ENCODE measurements around the gene DNM2.

DNM2 gene

DNA sequence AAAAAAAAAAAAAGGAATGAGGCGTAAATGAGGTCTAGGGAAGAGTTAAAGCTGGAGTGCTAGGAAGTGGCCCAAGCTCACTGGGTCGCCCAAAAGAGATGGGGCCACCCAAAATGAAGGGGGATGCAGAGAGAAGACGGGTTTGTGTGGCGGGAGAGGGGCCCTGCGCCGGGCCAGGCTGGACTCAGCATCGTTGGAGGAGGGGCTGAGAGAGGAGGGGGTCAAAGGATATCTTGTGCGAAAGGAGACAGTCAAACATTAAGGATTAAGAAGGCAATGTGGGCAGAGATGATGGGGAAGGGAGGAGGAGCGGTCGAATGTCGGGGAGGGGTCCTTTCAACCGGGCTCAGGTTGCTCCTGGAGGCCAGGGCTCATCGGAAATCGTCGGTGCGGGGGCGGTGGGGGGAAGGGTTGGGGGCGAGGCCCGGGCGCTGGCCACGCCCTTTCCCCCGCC lies 152.6 kb downstream of the DNM2 start:
- no peak for DNase-seq (ENCODE audit: low spot score)
- ChIA-PET CTCF (interaction anchor here (0.5 to 1.1 kb wide), 11 partner anchors 20 to 165 kb away, joined by 3 to 7 read pairs (median 4); partner anchors contain the start of gene YIPF2), POLR2A (ENCODE audit: low non-redundant PET) (interaction anchor here (0.5 to 0.6 kb wide), 2 partner anchors 57 to 65 kb away, joined by 3 to 5 read pairs; no protein-coding TSS in a partner anchor)
- TF ChIP-seq, protein P1, sequence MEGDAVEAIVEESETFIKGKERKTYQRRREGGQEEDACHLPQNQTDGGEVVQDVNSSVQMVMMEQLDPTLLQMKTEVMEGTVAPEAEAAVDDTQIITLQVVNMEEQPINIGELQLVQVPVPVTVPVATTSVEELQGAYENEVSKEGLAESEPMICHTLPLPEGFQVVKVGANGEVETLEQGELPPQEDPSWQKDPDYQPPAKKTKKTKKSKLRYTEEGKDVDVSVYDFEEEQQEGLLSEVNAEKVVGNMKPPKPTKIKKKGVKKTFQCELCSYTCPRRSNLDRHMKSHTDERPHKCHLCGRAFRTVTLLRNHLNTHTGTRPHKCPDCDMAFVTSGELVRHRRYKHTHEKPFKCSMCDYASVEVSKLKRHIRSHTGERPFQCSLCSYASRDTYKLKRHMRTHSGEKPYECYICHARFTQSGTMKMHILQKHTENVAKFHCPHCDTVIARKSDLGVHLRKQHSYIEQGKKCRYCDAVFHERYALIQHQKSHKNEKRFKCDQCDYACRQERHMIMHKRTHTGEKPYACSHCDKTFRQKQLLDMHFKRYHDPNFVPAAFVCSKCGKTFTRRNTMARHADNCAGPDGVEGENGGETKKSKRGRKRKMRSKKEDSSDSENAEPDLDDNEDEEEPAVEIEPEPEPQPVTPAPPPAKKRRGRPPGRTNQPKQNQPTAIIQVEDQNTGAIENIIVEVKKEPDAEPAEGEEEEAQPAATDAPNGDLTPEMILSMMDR (conservative IDR thresholded peaks at IDR 0.05; ENCODE audit: low read depth), result no peak
- peak overlapping the region; percentile 87 for H3K27ac ChIP-seq

DNA sequence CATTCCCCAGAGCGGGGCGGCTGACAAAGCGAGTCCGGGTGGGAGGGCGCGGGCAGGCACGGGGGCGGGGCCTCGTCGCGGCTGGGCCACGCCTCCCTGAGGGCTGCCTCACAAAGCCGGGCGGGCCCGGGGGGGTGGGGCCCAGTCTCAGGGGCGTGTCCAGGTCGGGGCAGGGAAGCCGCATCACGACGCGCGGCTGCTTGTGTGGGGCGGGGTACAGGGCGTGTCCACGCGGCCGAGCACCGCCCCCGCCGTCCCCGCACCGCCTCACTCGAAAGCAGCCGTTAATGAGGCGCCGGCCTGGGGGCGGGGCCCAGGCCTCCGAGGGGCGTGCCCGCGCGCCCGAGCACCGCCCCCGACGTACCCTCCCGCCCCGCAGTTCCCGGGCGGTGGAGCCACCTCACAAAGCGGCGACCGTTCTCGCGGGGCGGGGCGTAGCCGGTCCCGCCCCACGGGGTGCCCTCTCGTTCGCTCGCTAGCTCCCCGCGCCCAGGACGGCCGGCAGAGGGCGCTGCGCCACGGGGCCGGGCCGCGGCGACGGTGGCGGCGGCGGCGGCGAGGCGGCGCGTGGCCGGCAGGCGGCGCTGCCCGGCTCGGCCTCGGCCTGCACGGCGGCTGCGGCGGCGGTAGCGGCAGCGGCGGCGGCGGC lies 153.2 kb downstream of the DNM2 start, which contains the start of gene CARM1:
Gene CARM1 (plus strand): TSS at position 599 of the 649 bp plus-strand sequence. CDS start 150 bp downstream, outside the sequence.
- ChIA-PET CTCF (interaction anchor here (0.5 to 1.1 kb wide), 11 partner anchors 20 to 165 kb away, joined by 3 to 7 read pairs (median 4); partner anchors contain the start of gene YIPF2), POLR2A (ENCODE audit: low non-redundant PET) (interaction anchor here (0.5 to 0.6 kb wide), 2 partner anchors 57 to 65 kb away, joined by 3 to 5 read pairs; no protein-coding TSS in a partner anchor)
- TF ChIP-seq, protein P1 (conservative IDR thresholded peaks at IDR 0.05; ENCODE audit: low read depth), result peak; percentile 86

DNA sequence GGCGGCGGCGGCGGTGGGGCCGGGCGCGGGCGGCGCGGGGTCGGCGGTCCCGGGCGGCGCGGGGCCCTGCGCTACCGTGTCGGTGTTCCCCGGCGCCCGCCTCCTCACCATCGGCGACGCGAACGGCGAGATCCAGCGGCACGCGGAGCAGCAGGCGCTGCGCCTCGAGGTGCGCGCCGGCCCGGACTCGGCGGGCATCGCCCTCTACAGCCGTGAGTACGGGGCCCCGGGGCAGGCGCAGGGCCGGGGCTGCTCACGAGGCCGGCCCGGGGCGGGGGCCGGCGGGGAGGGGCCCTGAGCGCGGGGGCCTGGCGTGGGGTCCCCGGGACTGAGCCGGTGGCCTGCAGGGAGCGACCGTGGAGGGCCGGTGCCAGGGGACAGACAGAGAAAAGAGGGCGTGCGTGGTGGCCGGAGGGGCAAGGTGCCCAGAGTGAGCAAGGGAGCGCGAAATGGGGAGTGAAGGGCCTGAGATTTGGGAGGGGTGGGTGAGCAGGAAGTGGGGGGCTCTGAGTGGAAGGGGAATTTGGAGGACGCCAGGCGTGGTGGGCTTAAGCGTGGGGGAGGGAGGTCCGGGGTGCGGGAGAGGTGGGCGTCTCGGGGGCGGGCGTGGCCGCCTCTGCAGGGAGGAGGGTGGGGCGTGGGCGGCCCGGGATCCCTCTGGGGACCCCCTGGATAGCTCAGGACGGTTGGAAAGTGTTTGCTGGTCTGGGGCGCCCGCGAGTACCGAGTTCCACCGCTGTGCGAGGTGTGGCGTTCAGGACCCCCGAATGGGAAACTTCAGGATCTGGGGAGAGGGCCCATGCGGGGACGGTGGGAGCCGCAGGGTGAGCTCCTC lies 154.0 kb downstream of the DNM2 start:
- ChIA-PET POLR2A (ENCODE audit: low non-redundant PET) (no interaction called here), CTCF (interaction anchor here (0.6 to 2.0 kb wide), 9 partner anchors 8 to 606 kb away, joined by 3 to 10 read pairs (median 3); no protein-coding TSS in a partner anchor)
- TF ChIP-seq, protein P1 (conservative IDR thresholded peaks at IDR 0.05; ENCODE audit: low read depth), result no peak
- DNase-seq (ENCODE audit: low spot score), result no peak
- H3K27ac ChIP-seq, result peak overlapping the region; percentile 87

More for the DNA sequence above, 153.2 kb downstream of the DNM2 start, which contains the start of gene CARM1:
- DNase-seq (ENCODE audit: low spot score), result peak; percentile 100
- H3K27ac ChIP-seq, result peak within 1 kb of the TSS; percentile 87

DNA sequence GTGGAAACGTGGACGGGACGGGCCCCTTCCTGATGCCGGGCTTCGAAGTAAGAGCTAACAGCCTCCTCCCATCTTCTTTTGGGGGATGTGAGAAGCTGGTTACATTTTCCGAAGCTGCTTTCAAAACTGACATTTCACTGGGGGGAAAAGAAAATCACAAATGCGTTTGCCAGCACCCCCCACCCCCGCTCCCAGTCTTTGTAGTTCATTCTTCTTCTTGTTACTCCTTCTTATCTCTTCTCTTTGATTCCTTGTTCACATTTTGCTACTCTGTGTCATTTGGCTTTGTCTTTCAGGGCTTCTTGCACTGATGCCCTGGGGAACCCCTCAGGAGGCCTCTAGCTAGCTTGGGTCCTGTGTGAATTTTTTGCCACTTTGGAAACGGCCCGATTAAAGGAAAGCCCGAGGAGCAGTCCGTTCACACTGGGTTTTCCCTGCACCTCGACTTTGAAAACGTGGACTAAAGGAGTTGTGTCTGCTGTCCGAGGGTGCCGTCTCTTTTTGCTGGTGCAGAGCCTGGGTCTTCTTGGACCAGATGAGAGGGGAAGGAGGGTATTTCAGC lies 154.7 kb downstream of the DNM2 start:
- ChIA-PET POLR2A (ENCODE audit: low non-redundant PET) (no interaction called here), CTCF (interaction anchor here (0.6 to 2.0 kb wide), 6 partner anchors 9 to 605 kb away, joined by 3 to 10 read pairs (median 4); no protein-coding TSS in a partner anchor)
- no peak for DNase-seq (ENCODE audit: low spot score)
- TF ChIP-seq, protein P1 (conservative IDR thresholded peaks at IDR 0.05; ENCODE audit: low read depth), result no peak
- peak overlapping the region; percentile 87 for H3K27ac ChIP-seq

DNA sequence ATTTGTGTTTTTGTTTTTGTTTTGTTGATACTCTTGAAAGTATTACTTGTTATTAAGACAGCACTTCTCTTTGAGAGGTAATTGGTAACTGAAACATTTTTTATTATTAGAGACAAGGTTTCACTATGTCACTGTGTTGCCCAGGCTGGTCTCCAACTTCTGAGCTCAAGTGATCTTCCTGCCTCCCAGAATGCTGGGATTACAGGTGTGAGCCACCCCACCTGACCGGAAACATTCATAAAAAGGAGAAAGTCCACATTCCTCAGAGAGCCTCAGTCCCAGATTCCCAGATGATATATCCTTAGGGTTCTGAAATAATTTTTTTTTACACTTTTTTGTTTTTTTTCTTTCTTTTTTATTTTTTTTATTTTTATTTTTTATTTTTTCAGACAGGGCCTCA lies 156.1 kb downstream of the DNM2 start:
- TF ChIP-seq, protein P1 (conservative IDR thresholded peaks at IDR 0.05; ENCODE audit: low read depth), result no peak
- DNase-seq (ENCODE audit: low spot score), result no peak
- CTCF ChIA-PET, result interaction anchor here (2.0 kb wide), 1 partner anchor 10 kb away, joined by 10 read pairs; no protein-coding TSS in a partner anchor
- POLR2A ChIA-PET (ENCODE audit: low non-redundant PET), result interaction anchor here (0.6 kb wide), 2 partner anchors 15 to 685 kb away, joined by 4 to 5 read pairs; no protein-coding TSS in a partner anchor
- H3K27ac ChIP-seq, result peak overlapping the region; percentile 87

All from RWPE1 (cell line).